SIG-M5 treated with dmso at 0.1 percent for 504 hours (cell line): Measurements from ENCODE around the gene TRIM15.
A peak's percentile ranks its signal among the peaks of the same experiment; 100 is the strongest.
"Not testable (repeated sequence)": the region's sequence is repeated elsewhere in the genome, so short reads cannot be mapped to it uniquely, and the experiment has no call there.

ENCODE experiments used
- DNase-seq: peaks from one replicate; lab custom pipeline; 2025; ENCODE audit not compliant: unreplicated experiment; lab: John Stamatoyannopoulos, UW

The TRIM15 gene

DNA sequence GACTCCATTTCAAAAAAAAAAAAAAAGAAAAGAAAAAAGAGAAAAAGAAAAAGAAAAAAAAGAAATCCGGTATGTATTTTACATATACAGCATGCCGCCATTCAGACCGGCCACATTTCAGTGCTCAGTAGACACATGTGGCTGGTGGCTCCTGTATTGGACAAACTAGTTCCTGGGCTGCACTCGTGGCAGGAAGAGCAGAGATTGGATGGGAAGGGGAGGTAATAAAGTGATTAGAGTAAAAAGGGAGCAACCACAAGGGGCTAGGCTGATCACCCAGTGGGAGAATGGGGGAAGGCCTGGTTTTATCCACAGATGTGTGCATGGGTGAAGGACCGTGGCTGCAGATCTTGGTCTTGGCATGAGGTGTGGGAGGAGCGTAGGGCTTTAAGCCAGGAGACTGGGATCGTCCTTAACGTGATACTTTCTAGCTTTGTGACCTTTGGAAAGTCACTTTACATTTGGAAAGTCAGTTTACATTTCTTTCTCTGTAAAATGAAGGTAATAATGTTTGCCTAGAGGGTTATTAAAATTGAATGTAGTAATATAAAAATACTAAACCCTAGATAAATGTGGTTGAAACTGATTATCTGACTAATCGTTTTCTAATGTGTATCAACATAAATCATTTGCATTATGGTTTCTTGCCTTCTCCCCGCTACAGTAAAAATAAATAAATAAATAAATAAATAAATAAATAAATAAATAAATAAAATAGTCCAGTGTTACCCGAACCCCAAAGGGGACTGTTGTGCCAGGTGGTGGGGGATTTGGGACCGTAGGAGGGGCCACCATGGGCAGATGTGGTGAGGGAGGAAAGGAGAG lies 869 bp upstream of the TRIM15 start:
- no peak for DNase-seq

DNA sequence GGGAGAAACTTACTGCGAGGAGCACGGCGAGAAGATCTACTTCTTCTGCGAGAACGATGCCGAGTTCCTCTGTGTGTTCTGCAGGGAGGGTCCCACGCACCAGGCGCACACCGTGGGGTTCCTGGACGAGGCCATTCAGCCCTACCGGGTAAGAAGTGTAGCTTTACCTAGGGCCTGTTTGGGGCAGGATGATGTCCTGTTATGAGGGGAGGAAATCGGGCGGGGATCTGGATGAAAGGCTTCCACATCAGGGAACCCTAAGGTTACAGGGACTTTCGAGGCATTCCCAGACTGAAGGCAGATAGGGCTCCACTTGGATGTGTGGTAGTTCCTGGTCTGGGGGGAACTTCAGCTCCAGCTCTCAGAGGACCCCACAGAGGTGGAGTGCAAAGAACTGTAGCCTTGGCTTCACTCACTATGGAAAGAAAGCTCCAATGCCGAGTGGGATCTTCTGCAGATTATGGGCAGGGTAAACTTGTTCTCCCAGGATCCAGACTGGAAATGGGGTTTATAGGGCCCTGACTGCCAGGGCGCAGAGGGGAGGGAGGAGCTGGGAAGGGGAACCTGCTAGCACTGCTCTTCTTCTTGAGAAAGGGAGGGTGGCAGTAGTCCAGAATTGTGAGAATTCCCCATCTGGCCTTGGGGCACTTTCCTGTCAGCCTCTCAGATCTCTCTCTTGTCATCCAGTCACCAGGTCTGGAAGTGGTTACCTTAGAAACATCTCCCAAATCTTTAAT lies 740 bp downstream of the TRIM15 start:
- DNase-seq = no peak

DNA sequence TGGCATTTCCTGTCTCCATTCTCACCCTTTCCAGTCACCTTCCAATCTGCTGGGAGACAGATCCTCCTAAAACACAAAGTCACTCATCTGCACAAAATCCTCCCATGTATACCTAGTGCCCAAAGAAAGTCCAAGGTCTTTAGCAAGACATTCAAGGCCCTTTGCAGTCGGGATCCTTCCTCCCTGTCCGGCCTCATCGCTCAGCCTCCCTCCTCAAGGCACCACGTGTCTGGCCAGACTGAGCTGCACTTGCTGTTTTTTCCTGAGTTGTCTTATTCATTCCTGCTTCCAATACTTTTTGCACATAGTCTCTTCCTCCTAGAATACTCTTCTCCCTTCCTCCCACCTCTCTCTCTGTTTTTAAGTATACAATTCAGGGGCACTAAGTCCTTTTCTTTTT lies 1.4 kb downstream of the TRIM15 start:
- DNase-seq = no peak

DNA sequence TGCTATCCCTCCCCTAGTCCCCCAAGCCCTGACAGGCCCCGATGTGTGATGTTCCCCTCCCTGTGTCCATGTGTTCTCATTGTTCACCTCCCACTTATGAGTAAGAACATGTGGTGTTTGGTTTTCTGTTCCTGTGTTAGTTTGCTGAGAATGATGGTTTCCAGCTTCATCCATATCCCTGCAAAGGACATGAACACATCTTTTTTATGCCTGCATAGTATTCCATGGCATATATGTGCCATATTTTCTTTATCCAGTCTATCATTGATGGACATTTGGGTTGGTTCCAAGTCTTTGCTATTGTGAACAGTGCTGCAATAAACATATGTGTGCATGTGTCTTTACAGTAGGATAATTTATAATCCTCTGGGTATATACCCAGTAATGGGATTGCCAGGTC lies 1.9 kb downstream of the TRIM15 start:
- DNase-seq = not testable (repeated sequence)

DNA sequence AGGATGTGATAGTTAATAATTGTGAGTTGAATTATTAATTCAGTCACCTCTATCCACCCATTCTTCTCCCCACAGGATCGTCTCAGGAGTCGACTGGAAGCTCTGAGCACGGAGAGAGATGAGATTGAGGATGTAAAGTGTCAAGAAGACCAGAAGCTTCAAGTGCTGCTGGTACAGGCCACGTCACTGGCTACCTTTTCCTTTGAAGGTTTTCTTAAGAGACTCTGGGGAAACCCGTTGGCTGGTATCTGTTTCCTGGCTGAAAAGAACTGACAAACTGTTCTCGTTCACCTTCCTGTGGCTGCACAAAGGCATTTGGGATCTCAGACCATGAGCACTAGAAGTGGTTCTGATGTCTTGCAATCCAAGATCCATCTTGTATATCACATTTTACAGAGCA lies 3.8 kb downstream of the TRIM15 start:
- DNase-seq = no peak

DNA sequence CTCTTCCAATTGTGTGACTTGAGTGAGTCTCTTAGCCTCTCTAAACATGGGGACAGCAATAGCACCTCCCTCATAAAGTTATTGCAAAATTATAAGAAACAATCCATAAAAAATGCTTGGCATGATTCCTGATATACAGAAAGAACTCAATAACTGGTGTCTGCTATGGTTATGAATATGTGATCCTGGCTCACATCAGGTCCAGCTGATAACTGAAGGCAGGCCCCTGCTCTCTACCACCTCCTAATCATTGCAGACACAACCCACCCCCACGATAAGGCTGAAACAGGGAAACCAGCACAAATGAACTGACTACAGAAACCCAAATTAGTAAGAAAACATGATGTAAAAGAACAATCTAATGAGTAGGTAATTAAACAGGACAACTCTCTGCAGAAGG lies 5.4 kb downstream of the TRIM15 start:
- DNase-seq = no peak

DNA sequence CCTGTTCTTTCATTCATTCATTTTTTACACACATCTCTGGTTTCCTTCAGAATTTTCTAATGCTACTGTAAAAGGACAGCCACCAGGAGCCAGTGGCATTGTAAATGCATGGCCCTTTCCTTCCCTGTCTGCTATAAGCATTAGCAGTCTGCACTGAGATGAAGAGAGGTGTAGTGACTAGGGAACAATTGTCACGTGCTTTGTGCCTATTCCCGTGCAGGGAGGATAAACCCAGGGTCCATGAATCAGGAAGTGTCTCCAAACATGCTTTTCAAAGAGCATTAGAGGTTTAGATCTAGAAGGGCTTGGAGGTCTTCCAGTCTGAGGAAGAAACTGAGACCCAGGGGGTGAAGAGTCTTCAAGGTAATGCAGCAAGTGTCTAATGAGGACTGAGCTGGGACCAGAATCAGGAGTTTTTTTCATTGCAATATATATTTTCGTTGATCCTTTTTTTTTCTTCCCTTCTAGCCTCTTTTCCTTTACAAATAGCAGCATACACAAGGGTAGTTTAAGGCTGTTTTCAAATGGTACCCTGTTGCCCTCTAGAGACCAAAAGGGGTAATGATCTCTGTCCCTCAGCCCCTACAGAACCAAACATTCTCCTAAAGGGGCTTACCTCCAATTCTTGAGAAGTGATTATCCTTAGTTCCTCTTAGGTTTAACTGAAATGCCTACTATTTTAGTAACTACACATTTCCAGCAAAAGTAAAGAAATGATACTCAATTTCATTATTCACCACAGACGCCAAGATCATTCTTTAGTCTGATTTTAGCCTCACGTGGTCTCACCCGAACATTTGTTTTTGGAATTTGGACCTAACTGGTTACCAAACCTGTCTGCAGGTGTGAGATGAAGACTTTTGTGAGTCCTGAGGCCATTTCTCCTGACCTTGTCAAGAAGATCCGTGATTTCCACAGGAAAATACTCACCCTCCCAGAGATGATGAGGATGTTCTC lies 6.6 kb downstream of the TRIM15 start:
- peak; percentile 56 for DNase-seq

DNA sequence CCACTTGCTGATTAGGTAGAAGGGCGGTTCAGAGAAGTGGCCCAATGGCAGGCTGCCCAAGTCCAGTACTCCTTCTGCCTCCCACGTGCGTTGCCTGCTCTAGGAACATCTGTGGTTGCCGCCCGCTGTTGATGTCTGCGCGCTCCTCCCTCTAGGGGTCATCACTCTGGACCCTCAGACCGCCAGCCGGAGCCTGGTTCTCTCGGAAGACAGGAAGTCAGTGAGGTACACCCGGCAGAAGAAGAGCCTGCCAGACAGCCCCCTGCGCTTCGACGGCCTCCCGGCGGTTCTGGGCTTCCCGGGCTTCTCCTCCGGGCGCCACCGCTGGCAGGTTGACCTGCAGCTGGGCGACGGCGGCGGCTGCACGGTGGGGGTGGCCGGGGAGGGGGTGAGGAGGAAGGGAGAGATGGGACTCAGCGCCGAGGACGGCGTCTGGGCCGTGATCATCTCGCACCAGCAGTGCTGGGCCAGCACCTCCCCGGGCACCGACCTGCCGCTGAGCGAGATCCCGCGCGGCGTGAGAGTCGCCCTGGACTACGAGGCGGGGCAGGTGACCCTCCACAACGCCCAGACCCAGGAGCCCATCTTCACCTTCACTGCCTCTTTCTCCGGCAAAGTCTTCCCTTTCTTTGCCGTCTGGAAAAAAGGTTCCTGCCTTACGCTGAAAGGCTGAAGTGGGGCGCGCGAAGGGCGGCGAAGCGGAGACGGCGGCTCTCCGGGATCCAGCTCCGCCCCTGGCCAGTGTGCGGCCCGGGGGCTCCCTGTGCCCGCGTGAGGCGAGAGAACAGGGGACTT lies 8.5 kb downstream of the TRIM15 start:
- no peak for DNase-seq

DNA sequence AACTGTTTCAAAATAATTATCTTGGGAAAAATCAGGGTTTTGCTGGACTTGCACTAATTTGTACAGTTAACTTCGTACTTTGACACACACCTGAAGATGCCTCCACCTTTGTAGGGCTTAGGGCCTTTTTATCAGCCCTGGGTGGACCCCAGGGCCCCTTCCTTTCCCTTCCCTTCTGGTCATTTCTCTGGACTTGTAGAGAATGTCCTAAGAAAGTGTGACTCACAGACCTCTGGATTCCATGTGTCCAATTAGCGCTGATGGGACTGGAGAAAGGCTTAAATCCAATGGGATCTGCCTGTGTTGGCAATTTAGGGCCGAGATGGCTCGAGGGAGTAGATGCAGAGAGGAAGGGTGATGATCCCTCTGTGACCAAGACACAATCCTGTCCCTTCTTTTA lies 9.3 kb downstream of the TRIM15 start:
- DNase-seq = no peak

DNA sequence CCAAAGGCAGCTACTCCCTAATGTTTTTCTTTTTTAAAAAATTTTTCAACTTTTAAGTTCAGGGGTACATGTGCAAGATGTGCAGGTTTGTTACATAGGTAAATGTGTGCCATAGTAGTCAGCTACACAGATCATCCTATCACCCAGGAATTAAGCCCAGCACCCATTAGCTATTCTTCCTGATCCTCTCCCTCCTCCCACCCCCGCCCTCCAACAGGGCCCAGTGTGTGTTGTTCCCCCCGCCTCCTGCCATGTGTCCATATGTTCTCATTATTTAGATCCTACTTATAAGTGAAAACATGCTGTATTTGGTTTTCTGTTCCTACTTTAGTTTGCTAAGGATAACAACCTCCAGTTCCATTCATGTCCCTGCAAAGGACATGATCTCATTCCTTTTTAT lies 12.4 kb downstream of the TRIM15 start:
- DNase-seq = no peak

DNA sequence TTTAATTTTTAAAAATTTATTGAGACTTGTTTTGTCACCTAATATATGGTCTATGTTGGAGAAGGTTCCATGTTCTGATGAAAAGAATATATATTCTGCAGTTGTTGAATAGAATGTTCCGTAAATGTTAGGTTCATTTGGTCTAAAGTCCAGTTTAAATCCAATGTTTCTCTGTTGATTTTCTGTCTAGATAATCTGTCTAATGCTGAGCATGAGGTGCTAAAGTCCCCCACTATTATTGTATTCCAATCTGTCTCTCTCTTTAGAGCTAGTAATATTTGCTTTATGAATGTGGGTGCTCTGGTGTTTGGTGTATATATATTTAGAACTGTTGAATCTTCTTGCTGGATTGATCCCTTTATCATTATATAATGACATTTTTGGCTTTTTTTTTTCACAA lies 15.5 kb downstream of the TRIM15 start:
- no peak for DNase-seq

DNA sequence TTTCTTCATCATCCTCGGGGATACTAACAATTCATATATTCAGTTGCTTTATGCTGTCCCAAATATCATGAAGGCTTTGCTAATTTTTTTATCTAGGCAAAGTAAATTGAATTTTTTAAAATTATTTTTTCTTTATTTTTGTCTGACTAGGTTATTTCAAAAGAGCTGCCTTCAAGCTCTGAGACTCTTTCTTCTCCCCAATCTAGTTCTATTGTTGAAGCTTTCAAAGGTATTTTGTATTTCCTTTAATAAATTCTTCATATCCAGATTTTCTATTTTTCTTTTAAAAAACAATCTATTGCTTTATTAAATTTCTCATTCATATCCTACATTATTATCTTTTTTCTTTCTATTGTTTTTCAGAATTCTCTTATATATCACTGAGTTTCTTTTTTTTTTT lies 16.8 kb downstream of the TRIM15 start:
- DNase-seq = no peak

DNA sequence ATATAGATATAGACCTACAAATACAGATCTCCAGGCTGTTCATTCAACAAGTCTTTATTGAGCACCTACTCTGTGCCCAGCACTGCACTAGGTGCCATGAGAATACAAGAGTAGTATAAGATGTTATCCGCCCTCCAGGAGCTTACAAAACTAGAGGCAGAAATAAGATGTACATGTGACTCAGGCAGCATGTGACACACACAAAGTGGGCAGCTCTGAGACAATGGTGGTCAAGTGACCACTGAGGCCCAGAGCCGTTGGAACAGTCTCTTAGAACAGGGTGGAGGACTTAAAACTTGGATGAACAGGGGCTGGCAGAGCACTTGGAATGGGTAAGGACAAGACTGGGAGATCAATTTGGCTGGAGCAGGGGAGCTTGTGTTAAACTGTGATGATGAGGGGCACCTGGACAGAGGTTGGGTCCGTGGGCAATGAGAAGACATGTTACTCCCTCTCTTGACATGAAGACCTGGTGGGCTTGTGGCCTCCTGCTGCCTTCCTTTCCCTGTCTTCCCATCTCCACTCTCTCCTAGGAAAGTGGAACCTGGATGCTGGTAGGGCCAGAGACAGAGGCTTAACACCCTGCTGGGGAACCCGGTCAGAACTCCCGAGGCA lies 21.2 kb downstream of the TRIM15 start:
- DNase-seq = no peak

DNA sequence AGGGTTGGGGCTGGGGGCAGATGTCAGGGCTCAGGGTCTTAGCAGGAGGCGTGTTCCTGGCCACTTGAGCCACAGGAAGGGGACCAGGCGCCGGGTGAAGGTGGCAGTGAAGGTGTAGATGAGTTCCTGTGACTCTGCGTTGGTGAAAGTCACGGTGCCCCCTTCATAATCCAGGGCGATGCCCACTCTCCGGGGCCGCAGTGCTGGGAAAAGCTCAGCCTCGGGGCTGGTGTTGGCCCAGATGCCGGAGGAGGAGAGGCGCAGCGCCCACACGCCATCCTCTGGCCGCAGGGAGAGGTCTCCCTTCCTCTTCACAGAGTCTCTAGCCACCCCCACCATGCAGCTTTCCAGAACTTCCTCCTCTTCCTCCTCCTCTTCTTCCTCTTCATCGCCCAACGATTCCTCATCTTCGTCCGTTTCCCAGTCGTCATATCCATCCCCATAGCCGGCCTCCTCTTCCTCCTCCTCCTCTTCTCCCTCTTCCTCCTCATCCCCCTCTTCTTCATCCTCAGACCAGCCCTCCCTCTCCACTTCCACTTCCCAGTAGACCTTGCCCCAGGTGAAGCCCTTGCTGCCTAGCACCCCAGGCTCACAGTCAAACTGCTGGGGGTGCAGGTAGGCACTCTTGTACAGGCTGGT lies 22.6 kb downstream of the TRIM15 start:
- DNase-seq = no peak

DNA sequence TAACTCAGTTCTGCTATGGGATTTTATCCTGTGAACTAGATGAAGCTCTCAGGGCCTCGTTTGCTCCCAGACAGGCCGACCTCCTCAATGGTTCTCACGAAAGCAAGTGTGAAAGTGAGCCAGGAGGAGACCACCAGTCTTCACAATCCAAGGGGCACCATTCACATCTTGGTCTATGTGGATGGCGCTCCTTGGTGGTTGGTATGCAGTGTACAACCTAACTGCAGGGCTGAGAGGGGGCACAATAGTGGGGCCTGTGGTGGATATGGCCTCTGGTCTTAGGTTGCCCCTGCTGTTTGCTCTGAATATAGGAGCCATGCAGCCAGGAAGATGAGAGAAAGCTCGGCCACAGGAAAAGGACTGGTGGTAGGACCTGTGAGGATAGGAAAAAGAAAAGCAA lies 25.2 kb downstream of the TRIM15 start:
- DNase-seq = no peak

DNA sequence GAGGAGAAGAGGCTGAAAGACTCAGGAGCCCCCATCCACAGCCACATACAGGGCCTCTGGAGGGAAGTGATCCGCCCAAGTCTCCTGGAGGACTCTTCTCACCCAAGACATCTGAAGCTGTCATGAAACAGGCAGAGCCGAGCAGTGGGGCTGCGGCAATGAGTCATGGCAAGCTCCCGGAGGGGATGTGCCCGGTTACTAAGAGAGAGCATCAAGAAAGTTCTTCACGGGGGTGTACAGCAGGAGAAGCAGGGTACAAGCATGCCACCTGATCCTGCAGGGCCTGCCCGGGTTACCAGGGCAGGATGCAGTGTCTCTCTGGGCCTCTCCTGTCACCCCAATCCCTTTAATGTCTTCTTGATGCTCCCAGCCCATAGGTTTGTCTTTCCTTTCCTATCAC lies 28.7 kb downstream of the TRIM15 start:
- DNase-seq = no peak

DNA sequence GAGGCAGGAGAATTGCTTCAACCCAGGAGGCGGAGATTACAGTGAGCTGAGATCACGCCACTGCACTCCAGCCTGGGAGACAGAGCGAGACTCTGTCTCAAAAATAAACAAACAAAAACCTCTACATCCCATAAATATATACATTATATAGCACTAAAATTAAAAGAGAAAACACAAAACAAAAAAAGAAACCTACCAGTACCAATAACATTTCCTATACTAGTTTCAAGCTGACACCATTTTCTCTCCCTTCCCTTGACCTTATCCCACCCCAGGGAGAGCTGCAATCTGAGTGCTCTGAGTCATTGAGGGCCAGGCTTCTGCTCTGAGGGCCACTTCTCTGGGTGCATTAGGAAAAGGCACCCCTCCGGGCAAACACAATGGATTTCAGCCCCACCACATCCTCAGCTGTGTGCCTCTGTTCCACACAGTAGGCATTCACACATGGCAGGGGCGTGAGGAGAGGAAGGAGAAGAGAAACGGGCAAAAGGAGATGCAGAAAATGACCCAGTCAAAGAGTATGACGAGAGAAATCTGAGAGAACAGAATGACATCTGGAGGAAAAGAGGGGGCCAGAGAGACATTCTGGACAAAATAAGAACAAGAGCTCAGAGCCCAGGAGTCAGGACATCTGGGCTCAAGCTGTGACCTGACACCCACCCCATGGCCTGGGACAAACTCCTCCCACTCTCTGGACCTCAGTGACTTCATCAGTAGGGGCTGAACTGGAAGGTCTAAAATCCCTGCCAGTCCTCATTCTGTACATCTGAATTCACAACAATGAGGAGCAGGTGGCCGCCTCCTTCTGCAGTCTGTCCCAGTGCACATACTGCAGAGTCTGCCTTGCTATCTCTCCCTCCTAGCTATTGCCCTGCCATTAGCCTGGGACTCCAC lies 31.7 kb downstream of the TRIM15 start:
- DNase-seq = no peak

DNA sequence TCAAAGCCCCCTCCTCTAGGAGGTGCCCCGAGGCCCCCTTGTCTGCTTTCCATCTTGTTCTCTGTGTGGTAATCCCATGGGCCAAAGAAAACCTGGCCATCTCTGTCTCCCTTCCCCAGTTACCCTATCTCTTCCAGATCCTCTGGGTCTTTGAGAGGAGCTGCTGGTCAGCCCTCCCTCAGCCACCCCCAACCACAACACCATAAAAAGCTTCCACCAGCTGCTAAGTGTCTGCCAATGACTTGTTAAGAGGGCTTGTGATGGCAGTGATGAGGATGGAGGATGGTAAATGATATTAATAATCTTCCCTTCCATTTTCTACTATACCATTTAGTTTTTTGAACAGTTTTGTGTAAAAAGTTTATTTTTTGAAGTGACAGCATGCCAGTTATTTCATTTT lies 32.6 kb downstream of the TRIM15 start:
- no peak for DNase-seq

DNA sequence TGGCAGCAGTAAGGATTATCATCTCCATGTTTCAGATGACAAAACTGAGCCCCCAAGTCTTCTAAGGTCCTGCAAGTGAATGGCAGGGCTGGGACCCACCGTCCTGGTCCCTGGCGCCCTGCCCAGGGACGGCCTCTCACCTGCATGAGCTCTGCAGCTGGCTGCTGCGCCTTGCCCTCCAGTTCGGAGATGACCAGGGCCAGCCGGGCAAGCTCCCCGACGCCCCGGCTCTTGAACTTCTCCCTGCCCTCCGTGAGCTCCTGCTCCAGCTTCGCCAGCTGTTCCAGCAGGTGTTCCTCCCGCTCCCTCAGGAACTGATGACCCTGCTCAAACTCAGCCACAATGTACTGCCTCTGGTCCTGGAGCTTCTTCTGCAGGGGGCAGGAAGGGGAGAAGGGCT lies 33.0 kb downstream of the TRIM15 start:
- DNase-seq = no peak
